Mesenteric fat pad (tissue), 1 donor: ENCODE measurements around the gene ZBP1. TPM values are rescaled to one million over a fixed set of nuclear protein-coding genes. Genes with fewer than 3 reads are reported as not detected.

ENCODE experiments used
- DNase-seq: peaks from one replicate; pipeline ENCODE4 v3.0.0-alpha.2; 2020; ENCODE audit warnings: low spot score
- total RNA-seq: library from RNA; stranded (reverse); fragmentation: NEBNext Ultra II Directional; extraction: Animal tissue kit (Norgen Biotek cat#: 25700); gene quantifications from one replicate; pipeline ENCODE4 v1.2.1, GENCODE V29; 2021
- donor health status: DM: yes; HTN: yes; CAD: no.

Gene ZBP1
- total RNA-seq, 1 donor from 2014 or later: 0.26 TPM

GRCh38 chr20:57601211-57601570, 19.0 kb downstream of the ZBP1 start:
- no peak for DNase-seq

- DNase-seq: no peak
Measured at GRCh38 chr20:57600320-57601210, 19.7 kb downstream of the ZBP1 start.

GRCh38 chr20:57598491-57598890, 21.7 kb downstream of the ZBP1 start:
- DNase-seq: no peak

GRCh38 chr20:57598060-57598459, 22.2 kb downstream of the ZBP1 start:
- no peak for DNase-seq

- DNase-seq: peak; percentile 92
Measured at GRCh38 chr20:57596998-57597939, 23.0 kb downstream of the ZBP1 start.

- no peak for DNase-seq
Measured at GRCh38 chr20:57596358-57596757, 23.9 kb downstream of the ZBP1 start.

GRCh38 chr20:57595041-57596030, 24.9 kb downstream of the ZBP1 start:
- DNase-seq: no peak

- DNase-seq: no peak
Measured at GRCh38 chr20:57594092-57594951, 25.9 kb downstream of the ZBP1 start.

GRCh38 chr20:57593134-57593886, 26.9 kb downstream of the ZBP1 start:
- no peak for DNase-seq

GRCh38 chr20:57592263-57593092, 27.7 kb downstream of the ZBP1 start:
- DNase-seq: no peak

GRCh38 chr20:57591289-57592229, 28.7 kb downstream of the ZBP1 start:
- no peak for DNase-seq

GRCh38 chr20:57590485-57591288, 29.5 kb downstream of the ZBP1 start:
- no peak for DNase-seq

GRCh38 chr20:57589728-57590484, 30.3 kb downstream of the ZBP1 start:
- no peak for DNase-seq

GRCh38 chr20:57589123-57589727, 31.0 kb downstream of the ZBP1 start:
- DNase-seq: no peak

GRCh38 chr20:57588596-57588995, 31.6 kb downstream of the ZBP1 start:
- no peak for DNase-seq
